HCT116 (cell line): ENCODE results near the gene ARHGEF3. TPM values are rescaled to one million over a fixed set of nuclear protein-coding genes. Genes with fewer than 3 reads are reported as not detected.

Experiments
- ATAC-seq: fragments of 200-7000 bp; cut with Tn5 transposase; 2 replicates; pipeline ENCODE4 v1.9.1; 2020; ENCODE audit warnings: mild to moderate bottlenecking, moderate library complexity
- BruUV-seq: library from RNA; stranded (reverse); fragments of 400-500 nt; replicated peaks from 2 replicates; lab custom pipeline; 2021; lab: Mats Ljungman, UMichigan
- CTCF ChIA-PET: fragments of 300-600 bp; sonication (Branson Sonifier 250); formaldehyde crosslinking; loops from one replicate; lab custom pipeline; 2021; ENCODE audit warnings: antibody characterized with exemption; lab: Charles Lee
- POLR2A ChIA-PET: fragments of 300-600, 350-600 bp; sonication (Branson Sonifier 250); formaldehyde crosslinking; loops from one replicate; lab custom pipeline; 2021; ENCODE audit warnings: antibody characterized with exemption; lab: Charles Lee
- RAD21 ChIA-PET, 2 experiments: fragments of 300-600 bp; sonication (Branson Sonifier 250); formaldehyde crosslinking; loops; one replicate each; lab custom pipeline; 2023; ENCODE audit warnings: low total read pairs in 2 of 2; ENCODE audit not compliant: uncharacterized antibody in 2 of 2, unreplicated experiment in 2 of 2, low non-redundant PET in 1 of 2; lab: Charles Lee
- DNase-seq: peaks from one replicate; pipeline ENCODE4 v3.0.0-alpha.2; 2010; ENCODE audit warnings: low read depth, low spot score
- H2AFZ ChIP-seq: fragments of 200-600 bp; shearing (Covaris generic), sonication (generic); 2 replicates; pipeline ENCODE4 v1.6.1; 2017; ENCODE audit warnings: low read depth, mixed run types, mixed read lengths, antibody characterized with exemption, low read length; ENCODE audit not compliant: poor library complexity, severe bottlenecking
- H3K27ac ChIP-seq: 2 replicates; pipeline ENCODE4 v1.5.1; 2012; ENCODE audit warnings: low read depth, low read length
- H3K27me3 ChIP-seq: fragments of 200-600 bp; sonication (generic); 2 replicates; pipeline ENCODE4 v1.6.1; 2016; ENCODE audit warnings: mixed run types, low read length, mixed read lengths; ENCODE audit not compliant: insufficient read depth
- H3K36me3 ChIP-seq, 2 experiments: fragments of 200-500 bp in 1 of 2; fragments of 200-600 bp in 1 of 2; sonication (Bioruptor generic) in 1 of 2; sonication (generic) in 1 of 2; 2 replicates each; pipeline versions ENCODE4 v1.5.1 to v1.6.1; 2014 to 2016; ENCODE audit warnings: low read length in 2 of 2, inconsistent platforms in 1 of 2, mixed read lengths in 1 of 2, mixed run types in 1 of 2; ENCODE audit not compliant: insufficient read depth in 2 of 2, control insufficient read depth in 1 of 2
- H3K4me1 ChIP-seq, 2 experiments: fragments of 200-600 bp in 1 of 2; sonication (generic) in 1 of 2; 2 replicates each; pipeline versions ENCODE4 v1.5.1 to v1.6.1; 2012 to 2017; ENCODE audit warnings: low read length in 2 of 2, inconsistent platforms in 1 of 2, mild to moderate bottlenecking in 1 of 2, mixed read lengths in 1 of 2, mixed run types in 1 of 2, moderate library complexity in 1 of 2; ENCODE audit not compliant: insufficient read depth in 2 of 2, control insufficient read depth in 1 of 2
- H3K4me2 ChIP-seq: fragments of 200-600 bp; sonication (generic); 2 replicates; pipeline ENCODE4 v1.6.1; 2017; ENCODE audit warnings: mixed run types, low read length, mixed read lengths
- H3K4me3 ChIP-seq, 2 experiments: fragments of 200-600 bp in 1 of 2; sonication (generic) in 1 of 2; replicated peaks in 1 of 2; 2 replicates each; pipeline ENCODE4 v1.5.1; 2011 to 2016; ENCODE audit warnings: low read length in 2 of 2, control low read depth in 1 of 2, low read depth in 1 of 2, mild to moderate bottlenecking in 1 of 2, mixed read lengths in 1 of 2, mixed run types in 1 of 2
- H3K79me2 ChIP-seq: fragments of 200-600 bp; sonication (generic); 2 replicates; pipeline ENCODE4 v1.6.1; 2017; ENCODE audit warnings: mild to moderate bottlenecking, mixed run types, low read length, moderate library complexity, mixed read lengths; ENCODE audit not compliant: insufficient read depth
- H3K9ac ChIP-seq: fragments of 200-600 bp; sonication (generic); 2 replicates; pipeline ENCODE4 v1.6.1; 2016; ENCODE audit warnings: low read length, mixed read lengths
- H3K9me2 ChIP-seq: fragments of 200-600 bp; sonication (generic), shearing (Covaris generic); 2 replicates; pipeline ENCODE4 v1.6.1; 2017; ENCODE audit warnings: mixed run types, mild to moderate bottlenecking, moderate library complexity; ENCODE audit not compliant: insufficient read depth
- H3K9me3 ChIP-seq, 2 experiments: fragments of 200-500 bp in 1 of 2; fragments of 200-600 bp in 1 of 2; sonication (Bioruptor generic) in 1 of 2; sonication (generic) in 1 of 2; 2 replicates each; pipeline ENCODE4 v1.6.1; 2014 to 2017; ENCODE audit warnings: low read length in 2 of 2, mixed read lengths in 2 of 2, inconsistent platforms in 1 of 2, low read depth in 1 of 2, mild to moderate bottlenecking in 1 of 2, mixed run types in 1 of 2, moderate library complexity in 1 of 2; ENCODE audit not compliant: control insufficient read depth in 1 of 2, insufficient read depth in 1 of 2
- H4K20me1 ChIP-seq: fragments of 200-600 bp; sonication (generic), shearing (Covaris generic); 2 replicates; pipeline ENCODE4 v1.6.1; 2017; ENCODE audit warnings: mixed run types, mild to moderate bottlenecking, moderate library complexity; ENCODE audit not compliant: insufficient read depth
- CBX3 ChIP-seq: IDR thresholded peaks from 2 replicates; pipeline ENCODE4 v1.6.1; 2012; ENCODE audit warnings: low read depth
- CEBPB ChIP-seq: IDR thresholded peaks from 2 replicates; pipeline ENCODE4 v1.6.1; 2012; ENCODE audit warnings: low read depth
- EGR1 ChIP-seq: IDR thresholded peaks from 2 replicates; pipeline ENCODE4 v1.6.1; 2012; ENCODE audit warnings: low read depth
- ELF1 ChIP-seq: IDR thresholded peaks from 2 replicates; pipeline ENCODE4 v1.6.1; 2012; ENCODE audit warnings: low read depth, borderline replicate concordance
- FOSL1 ChIP-seq: IDR thresholded peaks from 2 replicates; pipeline ENCODE4 v1.6.1; 2012; ENCODE audit warnings: low read depth
- JUND ChIP-seq: IDR thresholded peaks from 2 replicates; pipeline ENCODE4 v1.6.1; 2012
- POLR2A ChIP-seq: IDR thresholded peaks from 2 replicates; pipeline ENCODE4 v1.7.0; 2011; ENCODE audit warnings: borderline replicate concordance; ENCODE audit not compliant: insufficient read depth, insufficient read length; ENCODE audit errors: extremely low read depth
- SP1 ChIP-seq: IDR thresholded peaks from 2 replicates; pipeline ENCODE4 v1.6.1; 2012; ENCODE audit warnings: low read depth
- SRF ChIP-seq: IDR thresholded peaks from 2 replicates; pipeline ENCODE4 v1.6.1; 2012; ENCODE audit warnings: low read depth
- ZFX ChIP-seq: fragments of 450-650 bp; IDR thresholded peaks from 2 replicates; pipeline ENCODE4 v1.6.1; 2017
- ZNF274 ChIP-seq: fragments of 200-500 bp; sonication (Bioruptor generic); IDR thresholded peaks from 2 replicates; pipeline ENCODE4 v1.6.1; 2014; ENCODE audit warnings: mild to moderate bottlenecking, low read depth, low read length, inconsistent platforms
- intact Hi-C: fragments of 100-400 bp; cut with micrococcal nuclease; formaldehyde crosslinking; loops from 2 replicates; pipeline ENCODE4 v1.10.0; 2022
- total RNA-seq: library from RNA; stranded (reverse); gene quantifications from one replicate; pipeline ENCODE4 v1.2.1, GENCODE V29; 2021; ENCODE audit not compliant: unreplicated experiment

Gene ARHGEF3
- total RNA-seq, 1 experiment from 2014 or later, result 18.1 TPM

GRCh38 chr3:56836276-56837163 lies 34.8 kb upstream of the ARHGEF3 start:
- H3K9me2 ChIP-seq, result no peaks in the 10 kb centered on the region
- RAD21 ChIA-PET, result no interaction called here
- H4K20me1 ChIP-seq, result no peaks in the 10 kb centered on the region
- ATAC-seq (peak; percentile 79), DNase-seq (no peak)
- CTCF ChIA-PET, result no interaction called here
- H3K9me3 ChIP-seq, result no peaks in the 10 kb centered on the region
- peaks cover 18 to 26% of the 10 kb centered on the region in 2 experiments for H3K4me1 ChIP-seq
- no peak overlapping the region for H2AFZ ChIP-seq
- H3K27me3 ChIP-seq, result no peaks in the 10 kb centered on the region
- no peaks in the 10 kb centered on the region for H3K36me3 ChIP-seq
- TF ChIP-seq ZNF274 (no peak), JUND (peak; percentile 62), POLR2A (no peak), EGR1 (peak; percentile 40), FOSL1 (peak; percentile 74), CBX3 (0 out of 2 replicates have a peak, but pooled peaks have one; percentile 22), SP1 (peak; percentile 46; the same call in 1 of the 2 replicates), CEBPB (0 out of 2 replicates have a peak, but pooled peaks have one; percentile 43)
- BruUV-seq, result no TSS peak
- H3K79me2 ChIP-seq, result no peaks in the 10 kb centered on the region
- peak overlapping the region; percentile 21 for H3K9ac ChIP-seq
- POLR2A ChIA-PET, result no interaction called here
- H3K4me3 ChIP-seq, result peak overlapping the region in 1 of 2 experiments; percentile 18; a peak in 2 of 4 replicates
- H3K4me2 ChIP-seq, result peak overlapping the region; percentile 67
- intact Hi-C loops, result no loop called here
- peak overlapping the region; percentile 46; the same call in 1 of the 2 replicates for H3K27ac ChIP-seq

- H3K4me1 ChIP-seq, result peaks cover 18 to 26% of the 10 kb centered on the region in 2 experiments
- peak overlapping the region; percentile 47 for H2AFZ ChIP-seq
- ATAC-seq, result peak; percentile 83
- BruUV-seq, result no TSS peak
- H3K4me3 ChIP-seq, result peak overlapping the region in 1 of 2 experiments; percentile 18; a peak in 2 of 4 replicates
- H3K27ac ChIP-seq, result peak overlapping the region; percentile 46; the same call in 1 of the 2 replicates
- no peak for TF ChIP-seq ZFX
- TF ChIP-seq SRF, result no peak
- TF ChIP-seq EGR1, result 0 out of 2 replicates have a peak, but pooled peaks have one; percentile 7
- TF ChIP-seq ELF1, result no peak
- peak; percentile 59 for TF ChIP-seq FOSL1
- TF ChIP-seq JUND, result peak; percentile 54
- CTCF ChIA-PET, result no interaction called here
- no peaks in the 10 kb centered on the region for H3K9me2 ChIP-seq
- H3K9ac ChIP-seq, result peak overlapping the region; percentile 21
- H3K4me2 ChIP-seq, result peak overlapping the region; percentile 67
- POLR2A ChIA-PET, result no interaction called here
- intact Hi-C loops, result no loop called here
- H3K9me3 ChIP-seq, result no peaks in the 10 kb centered on the region
- no peaks in the 10 kb centered on the region for H4K20me1 ChIP-seq
- H3K79me2 ChIP-seq, result no peaks in the 10 kb centered on the region
- RAD21 ChIA-PET, result no interaction called here
- H3K36me3 ChIP-seq, result no peaks in the 10 kb centered on the region
- H3K27me3 ChIP-seq, result no peaks in the 10 kb centered on the region
- no peak for DNase-seq
Measured at GRCh38 chr3:56835650-56836227, 34.0 kb upstream of the ARHGEF3 start.
